Common myeloid progenitor, CD34-positive (primary cell): ENCODE data around the gene ZNF230. TPM values are rescaled to one million over a fixed set of nuclear protein-coding genes. Genes with fewer than 3 reads are reported as not detected.
A peak's percentile ranks its signal among the peaks of the same experiment; 100 is the strongest.

Experiments used
- CTCF ChIA-PET: fragments of 350-600 bp; sonication (Branson Sonifier 250); formaldehyde crosslinking; loops from one replicate; lab custom pipeline; 2021; ENCODE audit warnings: antibody characterized with exemption; lab: Charles Lee
- POLR2A ChIA-PET: fragments of 350-600 bp; sonication (Branson Sonifier 250); formaldehyde crosslinking; loops from one replicate; lab custom pipeline; 2021; ENCODE audit warnings: antibody characterized with exemption; lab: Charles Lee
- DNase-seq, 3 donors: peaks; one replicate each; pipeline versions ENCODE4 v3.0.0 to v3.0.0-alpha.2; 2013
- H3K27ac ChIP-seq, 2 experiments: 1 replicate in 1 of 2; 2 replicates in 1 of 2; pipeline ENCODE4 v1.7.0; 2013; ENCODE audit warnings: inconsistent platforms in 2 of 2, low read length in 2 of 2, mild to moderate bottlenecking in 2 of 2, low read depth in 1 of 2, moderate library complexity in 1 of 2; ENCODE audit not compliant: severe bottlenecking in 2 of 2, insufficient read depth in 1 of 2, poor library complexity in 1 of 2
- H3K27me3 ChIP-seq, 5 experiments: replicated peaks in 2 of 5; 1 replicate in 3 of 5; 2 replicates in 2 of 5; pipeline versions ENCODE4 v1.6.1 to v1.7.0; 2013; ENCODE audit warnings: low read length in 4 of 5, mild to moderate bottlenecking in 2 of 5, moderate library complexity in 2 of 5, inconsistent platforms in 1 of 5; ENCODE audit not compliant: insufficient read depth in 5 of 5, control insufficient read depth in 4 of 5
- H3K36me3 ChIP-seq, 4 experiments: 1 replicate in 2 of 4; 2 replicates in 2 of 4; pipeline versions ENCODE4 v1.6.1 to v1.7.0; 2013; ENCODE audit warnings: low read length in 3 of 4, control low read depth in 1 of 4, mild to moderate bottlenecking in 1 of 4; ENCODE audit not compliant: control insufficient read depth in 4 of 4, insufficient read depth in 4 of 4
- H3K4me1 ChIP-seq, 4 experiments: 1 replicate in 3 of 4; 2 replicates in 1 of 4; pipeline versions ENCODE4 v1.6.1 to v1.7.1; 2013; ENCODE audit warnings: low read length in 3 of 4, mild to moderate bottlenecking in 3 of 4, control low read depth in 1 of 4, inconsistent platforms in 1 of 4, moderate library complexity in 1 of 4; ENCODE audit not compliant: control insufficient read depth in 4 of 4, insufficient read depth in 4 of 4; ENCODE audit errors: control extremely low read depth in 1 of 4
- H3K4me3 ChIP-seq, 7 experiments: 1 replicate in 4 of 7; 2 replicates in 3 of 7; pipeline versions ENCODE4 v1.5.1 to v1.7.0; 2013; ENCODE audit warnings: mild to moderate bottlenecking in 7 of 7, low read length in 6 of 7, moderate library complexity in 6 of 7, inconsistent platforms in 2 of 7, low read depth in 2 of 7, control low read depth in 1 of 7; ENCODE audit not compliant: insufficient read depth in 4 of 7, control insufficient read depth in 1 of 7; ENCODE audit errors: extremely low read depth in 1 of 7
- H3K9me3 ChIP-seq, 5 experiments: 1 replicate in 4 of 5; 2 replicates in 1 of 5; pipeline versions ENCODE4 v1.6.1 to v1.7.1; 2013; ENCODE audit warnings: low read length in 4 of 5, mild to moderate bottlenecking in 2 of 5, inconsistent platforms in 1 of 5, low read depth in 1 of 5, moderate library complexity in 1 of 5; ENCODE audit not compliant: control insufficient read depth in 4 of 5, insufficient read depth in 2 of 5; ENCODE audit errors: control extremely low read depth in 1 of 5
- WGBS: methylation state at CpG from one replicate; pipeline ENCODE4 v1.1.5; 2013; ENCODE audit not compliant: insufficient coverage; 5-methylcytosine and 5-hydroxymethylcytosine counted together
- polyA plus RNA-seq: library from polyadenylated mRNA; unstranded; fragments of 120-200 nt; gene quantifications from one replicate; pipeline ENCODE4 v1.2.1, GENCODE V29; 2013

ZNF230 gene
- polyA plus RNA-seq, result 3.6 TPM

DNA sequence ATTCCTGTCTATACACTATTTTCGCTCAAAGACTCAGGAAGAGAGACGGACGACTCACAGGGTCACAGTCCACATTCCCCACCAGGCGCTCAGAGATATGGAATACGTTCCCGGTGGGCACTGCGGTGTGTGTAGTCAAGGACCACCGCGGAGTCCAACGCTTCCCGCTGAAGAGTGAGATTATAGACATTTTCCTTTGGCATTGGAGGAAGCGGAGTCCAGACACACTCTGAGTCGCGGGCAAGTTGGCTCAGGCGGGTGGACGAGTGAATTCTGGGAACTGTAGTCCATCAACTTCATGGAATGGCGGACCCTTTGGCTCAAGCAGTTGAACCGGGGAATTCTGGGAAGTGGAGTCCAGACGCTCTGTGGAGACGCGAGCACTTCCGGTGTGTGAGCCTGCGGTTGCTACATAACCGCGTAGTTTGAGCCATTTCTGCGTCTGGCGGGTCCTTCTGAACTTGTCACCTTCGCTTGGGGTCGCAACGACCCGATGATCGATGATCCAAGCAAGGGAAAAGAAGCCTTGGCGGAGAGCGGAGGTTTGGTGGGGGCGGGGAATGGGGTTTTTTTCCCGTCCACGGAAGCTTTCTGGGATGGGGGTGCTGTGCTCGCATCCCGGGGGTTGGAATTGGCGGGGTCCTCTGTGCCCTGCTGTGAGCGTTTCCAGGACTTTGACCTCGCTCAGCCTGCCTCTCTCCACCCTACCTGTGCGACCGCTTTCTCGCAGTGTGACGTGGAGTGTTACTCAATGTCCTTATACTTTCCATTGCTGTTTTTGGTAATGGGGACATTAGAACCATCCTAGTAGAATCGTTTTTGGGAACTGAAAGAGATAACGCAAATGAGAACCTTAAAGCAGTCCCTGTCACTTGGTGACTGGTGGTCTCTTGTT is at the start of gene ZNF230:
TSS of gene ZNF230 (plus strand) at position 392 of the 895 bp plus-strand sequence. CDS start 4,122 bp downstream, outside the sequence.
- ChIA-PET POLR2A (interaction anchor here (0.6 to 1.2 kb wide), 2 partner anchors 22 to 48 kb away, joined by 3 to 5 read pairs; partner anchors contain the start of gene ZNF222), CTCF (interaction anchor here (0.8 to 1.4 kb wide), 2 partner anchors 88 to 497 kb away, joined by 3 read pairs; no protein-coding TSS in a partner anchor)
- Histone ChIP-seq H3K9me3 (peaks cover 11 to 24% (median 15%) of the 10 kb centered on the region in 5 experiments), H3K27me3 (no peaks in the 10 kb centered on the region), H3K4me1 (peaks cover 2 to 19% (median 15%) of the 10 kb centered on the region in 4 experiments), H3K27ac (peak within 1 kb of the TSS; percentile 73 to 87), H3K4me3 (peak within 1 kb of the TSS; percentile 84 to 100 (median 96)), H3K36me3 (peaks cover 7 to 17% (median 13%) of the 10 kb centered on the region in 4 experiments)
- DNase-seq, result peak; percentile 95 to 98 (median 98)
- WGBS, result 0% methylated on average over 37 of the region's 48 CpGs

DNA sequence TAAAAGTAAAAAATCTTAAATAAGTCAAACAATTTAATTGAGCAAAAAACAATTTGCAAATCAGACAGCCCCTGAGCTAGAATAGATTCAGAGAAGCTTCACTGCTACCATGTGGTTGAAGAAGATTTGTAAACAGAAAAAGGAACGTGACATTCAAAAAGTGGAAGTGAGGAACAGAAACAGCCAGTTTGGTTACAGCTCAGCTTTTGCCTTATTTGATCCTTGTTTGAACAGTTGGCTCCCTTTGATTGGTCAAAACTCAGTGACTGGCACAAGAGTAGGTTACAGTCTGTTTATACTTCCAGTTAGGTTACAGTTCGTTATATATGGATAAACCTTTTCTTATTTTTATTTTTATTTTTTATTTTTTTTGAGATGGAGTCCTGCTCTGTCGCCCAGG is 45.9 kb upstream of the ZNF230 start:
- H3K36me3 ChIP-seq, result peaks cover 2 to 37% (median 8%) of the 10 kb centered on the region in 4 experiments
- WGBS, result 100% methylated on average over 1 of the region's 3 CpGs
- ChIA-PET POLR2A (no interaction called here), CTCF (no interaction called here)
- H3K27ac ChIP-seq, result no peak overlapping the region
- no peaks in the 10 kb centered on the region for H3K27me3 ChIP-seq
- peaks cover 0 to 2% (median 0%) of the 10 kb centered on the region in 4 experiments for H3K4me1 ChIP-seq
- no peak for DNase-seq
- H3K4me3 ChIP-seq, result no peak overlapping the region
- peaks cover 5 to 82% (median 39%) of the 10 kb centered on the region in 5 experiments for H3K9me3 ChIP-seq

DNA sequence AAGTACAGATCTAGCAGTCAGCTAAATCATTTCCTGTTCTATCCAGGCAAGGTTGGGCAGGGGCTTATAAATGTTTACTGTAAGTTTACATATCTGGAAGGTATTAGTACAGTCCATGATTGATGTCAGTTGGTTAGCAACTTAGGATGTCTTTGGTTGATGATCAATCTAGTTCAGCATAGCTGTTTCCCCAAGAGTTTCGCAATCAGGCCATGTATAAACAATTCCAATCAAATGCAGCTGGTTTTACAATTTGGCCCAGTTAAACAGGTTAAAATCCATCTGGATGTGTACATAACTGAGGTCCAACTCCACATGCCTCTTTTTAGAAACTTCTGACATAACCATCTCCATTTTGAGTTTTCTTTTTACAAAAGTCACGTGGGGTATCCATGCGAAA is 44.9 kb upstream of the ZNF230 start:
- no peak overlapping the region for H3K4me3 ChIP-seq
- CTCF ChIA-PET, result no interaction called here
- H3K27me3 ChIP-seq, result no peaks in the 10 kb centered on the region
- no peak for DNase-seq
- H3K4me1 ChIP-seq, result no peaks in the 10 kb centered on the region
- peaks cover 2 to 43% (median 7%) of the 10 kb centered on the region in 4 experiments for H3K36me3 ChIP-seq
- POLR2A ChIA-PET, result no interaction called here
- H3K27ac ChIP-seq, result no peak overlapping the region
- H3K9me3 ChIP-seq, result peaks cover 9 to 90% (median 42%) of the 10 kb centered on the region in 5 experiments
- 100% methylated on average over 3 of the region's 3 CpGs for WGBS

DNA sequence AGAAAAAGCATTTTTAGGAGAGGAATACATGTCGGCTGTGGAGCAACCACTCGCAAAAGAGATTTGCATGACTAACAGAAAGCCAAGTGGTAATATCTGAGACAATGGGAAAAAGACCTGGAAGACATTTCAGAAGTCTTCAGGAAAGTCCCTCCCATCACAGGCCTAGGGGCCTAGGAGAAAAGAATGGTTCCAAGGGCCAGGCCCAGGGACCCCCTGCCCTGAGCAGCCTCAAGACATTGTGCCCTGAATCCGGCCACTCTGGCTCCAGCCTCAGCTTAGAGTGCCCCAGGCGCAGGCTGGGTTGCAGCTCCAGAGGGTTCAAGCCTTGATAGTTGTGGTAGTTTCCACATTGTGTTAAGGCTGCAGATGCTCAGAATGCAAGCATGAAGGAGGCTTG is 42.3 kb upstream of the ZNF230 start:
- H3K27me3 ChIP-seq, result no peaks in the 10 kb centered on the region
- H3K4me1 ChIP-seq, result no peaks in the 10 kb centered on the region
- DNase-seq, result no peak
- WGBS, result 75% methylated on average over 4 of the region's 4 CpGs
- peaks cover 10 to 50% (median 17%) of the 10 kb centered on the region in 4 experiments for H3K36me3 ChIP-seq
- POLR2A ChIA-PET, result no interaction called here
- CTCF ChIA-PET, result no interaction called here
- peaks cover 14 to 93% (median 42%) of the 10 kb centered on the region in 5 experiments for H3K9me3 ChIP-seq
- no peak overlapping the region for H3K27ac ChIP-seq
- no peak overlapping the region for H3K4me3 ChIP-seq

DNA sequence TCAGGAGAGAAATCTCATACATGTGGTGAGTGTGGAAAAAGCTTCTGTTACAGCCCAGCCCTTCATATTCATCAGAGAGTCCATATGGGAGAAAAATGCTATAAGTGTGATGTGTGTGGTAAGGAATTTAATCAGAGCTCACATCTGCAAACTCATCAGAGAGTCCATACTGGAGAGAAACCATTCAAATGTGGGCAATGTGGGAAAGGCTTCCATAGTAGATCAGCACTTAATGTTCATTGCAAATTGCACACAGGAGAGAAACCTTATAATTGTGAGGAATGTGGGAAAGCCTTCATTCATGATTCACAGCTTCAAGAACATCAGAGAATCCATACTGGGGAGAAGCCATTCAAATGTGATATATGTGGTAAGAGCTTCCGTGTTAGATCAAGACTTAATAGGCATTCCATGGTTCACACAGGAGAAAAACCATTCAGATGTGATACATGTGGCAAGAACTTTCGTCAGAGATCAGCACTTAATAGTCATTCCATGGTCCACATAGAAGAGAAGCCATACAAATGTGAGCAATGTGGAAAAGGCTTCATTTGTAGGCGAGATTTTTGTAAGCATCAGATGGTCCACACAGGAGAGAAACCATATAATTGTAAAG is 36.6 kb upstream of the ZNF230 start:
- POLR2A ChIA-PET, result no interaction called here
- H3K4me1 ChIP-seq, result no peaks in the 10 kb centered on the region
- no peak for DNase-seq
- no peak overlapping the region for H3K27ac ChIP-seq
- H3K36me3 ChIP-seq, result peaks cover 21 to 76% (median 52%) of the 10 kb centered on the region in 4 experiments
- no peaks in the 10 kb centered on the region for H3K27me3 ChIP-seq
- H3K4me3 ChIP-seq, result peak overlapping the region in 1 of 7 experiments; percentile 62
- 100% methylated on average over 2 of the region's 3 CpGs for WGBS
- peaks cover 22 to 93% (median 68%) of the 10 kb centered on the region in 5 experiments for H3K9me3 ChIP-seq
- CTCF ChIA-PET, result no interaction called here

DNA sequence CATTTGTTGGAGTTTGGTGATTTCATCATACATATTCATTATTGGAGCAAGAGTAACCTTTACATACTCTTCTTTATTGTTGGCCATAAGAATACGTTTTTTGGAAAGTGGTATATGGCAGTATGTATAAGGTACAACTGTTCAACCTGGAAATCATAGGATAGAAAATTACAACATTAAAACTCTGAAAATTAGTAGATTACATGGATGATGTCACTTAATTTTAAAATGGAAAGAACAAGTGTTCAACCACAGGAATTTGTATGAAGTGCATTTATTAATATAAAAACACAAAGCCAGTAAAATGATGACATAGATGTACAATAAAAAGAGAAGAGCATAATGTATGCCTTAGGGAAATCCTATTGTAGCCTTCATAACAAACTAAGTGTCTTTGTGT is 26.0 kb upstream of the ZNF230 start:
- H3K27me3 ChIP-seq, result no peaks in the 10 kb centered on the region
- H3K27ac ChIP-seq, result no peak overlapping the region
- no peak for DNase-seq
- ChIA-PET CTCF (no interaction called here), POLR2A (no interaction called here)
- no peak overlapping the region for H3K4me3 ChIP-seq
- no peaks in the 10 kb centered on the region for H3K4me1 ChIP-seq
- H3K36me3 ChIP-seq, result no peaks in the 10 kb centered on the region
- WGBS, result no CpG with 5 or more reads among the region's 1 CpG
- H3K9me3 ChIP-seq, result peaks cover 9 to 64% (median 15%) of the 10 kb centered on the region in 5 experiments
